Adrenal gland (tissue), 12 donors: ENCODE data around the gene SLC2A6. TPM values are rescaled to one million over a fixed set of nuclear protein-coding genes. Genes with fewer than 3 reads are reported as not detected.
A peak's percentile ranks its signal among the peaks of the same experiment; 100 is the strongest.

Experiments
- DNase-seq, 7 donors: peaks; one replicate each; pipeline ENCODE4 v3.0.0-alpha.2; 2019 to 2020
- H3K27ac ChIP-seq, 5 donors: fragments of 200-600 bp; sonication (generic) in 4 of 5; 1 replicate in 3 of 5; 2 replicates in 2 of 5; pipeline versions ENCODE4 v1.5.1 to v1.8.0; 2016 to 2020; ENCODE audit warnings: mild to moderate bottlenecking in 1 of 5
- H3K27me3 ChIP-seq: fragments of 200-600 bp; 2 replicates; pipeline ENCODE4 v1.8.0; 2021
- H3K36me3 ChIP-seq, 2 donors: fragments of 200-600 bp; replicated peaks in 1 of 2; 1 replicate in 1 of 2; 2 replicates in 1 of 2; pipeline versions ENCODE4 v1.5.1 to v1.8.0; 2018 to 2022
- H3K4me1 ChIP-seq, 2 donors: fragments of 200-600 bp; replicated peaks in 1 of 2; 1 replicate in 1 of 2; 2 replicates in 1 of 2; pipeline versions ENCODE4 v1.5.1 to v1.8.0; 2018 to 2021
- H3K4me3 ChIP-seq, 4 donors: fragments of 200-600 bp; sonication (generic) in 3 of 4; one replicate each; pipeline ENCODE4 v1.5.1; 2016 to 2018
- H3K9me3 ChIP-seq, 3 donors: fragments of 200-600 bp; sonication (generic) in 1 of 3; replicated peaks in 1 of 3; 1 replicate in 2 of 3; 2 replicates in 1 of 3; pipeline versions ENCODE4 v1.5.1 to v1.8.0; 2016 to 2021
- CTCF ChIP-seq, 6 experiments: fragments of 450-650 bp in 4 of 6; fragments of 200-600 bp in 2 of 6; sonication (generic) in 1 of 6; IDR thresholded peaks; 1 replicate in 5 of 6; 2 replicates in 1 of 6; pipeline versions ENCODE4 v1.5.1 to v1.8.0; 2016 to 2021; ENCODE audit warnings: antibody characterized with exemption in 6 of 6, mild to moderate bottlenecking in 2 of 6, moderate library complexity in 1 of 6
- POLR2A ChIP-seq, 2 donors: fragments of 450-650 bp; IDR thresholded peaks; one replicate each; pipeline ENCODE4 v1.6.1; 2017; ENCODE audit warnings: antibody characterized with exemption in 2 of 2, mild to moderate bottlenecking in 2 of 2, moderate library complexity in 1 of 2
- WGBS, 4 donors: extraction: QIAGEN DNeasy Blood & Tissue Kit in 2 of 4; methylation state at CpG; one replicate each; pipeline versions ENCODE4 v1.1.5 to v1.1.7; 2013 to 2017; 5-methylcytosine and 5-hydroxymethylcytosine counted together
- intact Hi-C, 2 donors: fragments of 100-400 bp; cut with DNase I; formaldehyde crosslinking; loops; one replicate each; pipeline versions ENCODE4 v1.14.1 to v1.15.0; 2022 to 2023
- polyA plus RNA-seq, 3 donors: library from polyadenylated mRNA; stranded (reverse); fragments of 200-250 nt in 2 of 3; fragments of 350-450 nt in 1 of 3; fragmentation: Illumina TruSeq in 1 of 3; extraction: RNeasy Lipid Tissue Mini Kit (QIAGEN cat#74804) in 1 of 3; gene quantifications; one replicate each; pipeline ENCODE4 v1.2.3, GENCODE V29; 2013 to 2014
- total RNA-seq, 9 donors: library from RNA; depleted of rRNA in 4 of 9; stranded (reverse); fragments of >200 nt in 4 of 9; fragments of 120-200 nt in 1 of 9; fragmentation: NEBNext Ultra II Directional in 1 of 9; extraction: Animal tissue kit (Norgen Biotek cat#: 25700) in 1 of 9; gene quantifications; one replicate each; pipeline versions ENCODE4 v1.1.0 to v1.2.4, GENCODE V29; 2013 to 2023
- donor health status: healthy with polysubstance abuse.
- donor health status: Bipolar disorder and iron deficiency.
- donor health status: DM: yes; HTN: yes; CAD: no.
- donor health status: DM: no; HTN: no; CAD: no.
- donor health status: DM: no; HTN: no; CAD: no.
- donor health status: DM: yes; HTN: yes; CAD: no.

The SLC2A6 gene
- total and polyA plus RNA-seq, 12 donors, result 1.4 to 79.1 (median 5.8) TPM

- H3K9me3 ChIP-seq, result no peaks in the 10 kb centered on the region
- no peak for TF ChIP-seq CTCF (IDR thresholded peaks at IDR 0.05)
- no peak for TF ChIP-seq POLR2A (IDR thresholded peaks at IDR 0.05)
- intact Hi-C loops, result no loop called here
- peak overlapping the region in 2 of 5 donors; percentile 47 to 52 for H3K27ac ChIP-seq
- H3K4me1 ChIP-seq, result peaks cover 0 to 7% of the 10 kb centered on the region in 2 donors
- no peak overlapping the region for H3K4me3 ChIP-seq
- peak in 3 of 7 donors; percentile 42 to 63 (median 47) for DNase-seq
- no peaks in the 10 kb centered on the region for H3K36me3 ChIP-seq
- no peaks in the 10 kb centered on the region for H3K27me3 ChIP-seq
- WGBS, 4 donors, result 23 to 53% (median 40%) methylated on average over 8 to 14 of the region's 14 CpGs
Observed at GRCh38 chr9:133514460-133515239, 35.8 kb upstream of the SLC2A6 start.

- 71 to 82% (median 75%) methylated on average over 13 to 28 of the region's 28 CpGs for WGBS, 4 donors
- DNase-seq, result no peak
- peaks cover 0 to 14% of the 10 kb centered on the region in 2 donors for H3K4me1 ChIP-seq
- intact Hi-C loops, result no loop called here
- no peak overlapping the region for H3K4me3 ChIP-seq
- H3K27ac ChIP-seq, result peak overlapping the region in 2 of 5 donors; percentile 10 to 49
- H3K36me3 ChIP-seq, result no peaks in the 10 kb centered on the region
- no peaks in the 10 kb centered on the region for H3K27me3 ChIP-seq
- no peak for TF ChIP-seq CTCF (IDR thresholded peaks at IDR 0.05)
- no peak for TF ChIP-seq POLR2A (IDR thresholded peaks at IDR 0.05)
- H3K9me3 ChIP-seq, result no peaks in the 10 kb centered on the region
Observed at GRCh38 chr9:133513214-133514100, 34.6 kb upstream of the SLC2A6 start.

- no peak for DNase-seq
- Histone ChIP-seq H3K27ac (no peak overlapping the region), H3K4me1 (peaks cover 0 to 14% of the 10 kb centered on the region in 2 donors), H3K9me3 (no peaks in the 10 kb centered on the region), H3K27me3 (no peaks in the 10 kb centered on the region), H3K4me3 (no peak overlapping the region), H3K36me3 (no peaks in the 10 kb centered on the region)
- TF ChIP-seq CTCF (IDR thresholded peaks at IDR 0.05), result no peak
- no peak for TF ChIP-seq POLR2A (IDR thresholded peaks at IDR 0.05)
- intact Hi-C loops, result no loop called here
- 78 to 84% (median 82%) methylated on average over 15 to 19 of the region's 19 CpGs for WGBS, 4 donors
Observed at GRCh38 chr9:133512253-133513213, 33.6 kb upstream of the SLC2A6 start.
